WI38 (cell line): ENCODE data around the gene FYCO1.

ENCODE experiments used
- H3K4me3 ChIP-seq: 2 replicates; pipeline ENCODE4 v1.5.1; 2011; ENCODE audit warnings: low read depth, mild to moderate bottlenecking, control low read depth, low read length
- CTCF ChIP-seq: IDR thresholded peaks from 2 replicates; pipeline ENCODE4 v1.5.1; 2012; ENCODE audit warnings: low read depth, mild to moderate bottlenecking, control low read depth, low read length

The FYCO1 gene

GRCh38 chr3:45959201-45959600 is 36.4 kb downstream of the FYCO1 start:
- H3K4me3 ChIP-seq: no peak overlapping the region
- no peak for TF ChIP-seq CTCF

- TF ChIP-seq CTCF: no peak
- no peak overlapping the region for H3K4me3 ChIP-seq
These were observed 37.3 kb downstream of the FYCO1 start for GRCh38 chr3:45958321-45958791.

GRCh38 chr3:45957586-45957985 is 38.0 kb downstream of the FYCO1 start:
- no peak overlapping the region for H3K4me3 ChIP-seq
- no peak for TF ChIP-seq CTCF

- no peak for TF ChIP-seq CTCF
- H3K4me3 ChIP-seq: no peak overlapping the region
These were observed 39.9 kb downstream of the FYCO1 start for GRCh38 chr3:45955706-45956105.

GRCh38 chr3:45955017-45955647 is 40.5 kb downstream of the FYCO1 start:
- no peak overlapping the region for H3K4me3 ChIP-seq
- no peak for TF ChIP-seq CTCF

- no peak for TF ChIP-seq CTCF
- H3K4me3 ChIP-seq: no peak overlapping the region
These were observed 41.3 kb downstream of the FYCO1 start for GRCh38 chr3:45954306-45954705.

- no peak for TF ChIP-seq CTCF
- no peak overlapping the region for H3K4me3 ChIP-seq
These were observed 42.1 kb downstream of the FYCO1 start for GRCh38 chr3:45953536-45953935.
